H1 (cell line): ENCODE data around the gene CDKN2AIP. TPM values are rescaled to one million over a fixed set of nuclear protein-coding genes. Genes with fewer than 3 reads are reported as not detected.

Source experiments
- CTCF ChIA-PET: fragments of 300-600 bp; sonication (Branson Sonifier 250); formaldehyde crosslinking; loops from one replicate; lab custom pipeline; 2021; ENCODE audit not compliant: partially characterized antibody; lab: Charles Lee
- POLR2A ChIA-PET: fragments of 300-600 bp; sonication (Branson Sonifier 250); formaldehyde crosslinking; loops from one replicate; lab custom pipeline; 2021; ENCODE audit warnings: inconsistent platforms; ENCODE audit not compliant: partially characterized antibody; lab: Charles Lee
- DNase-seq, 2 experiments: peaks; one replicate each; pipeline versions ENCODE4 v3.0.0 to v3.0.0-alpha.2; 2010 to 2022; ENCODE audit warnings: low spot score in 2 of 2, low read depth in 1 of 2, mixed read lengths in 1 of 2
- FAIRE-seq: peaks from 2 replicates; lab custom pipeline; 2011; peaks lifted over from hg19 to GRCh38; lab: Jason Lieb, UNC
- H2AFZ ChIP-seq: 2 replicates; pipeline ENCODE4 v1.8.1; 2012; ENCODE audit warnings: low read length, inconsistent platforms
- H2AK5ac ChIP-seq: 2 replicates; pipeline ENCODE4 v1.6.1; 2013; ENCODE audit warnings: low read depth, low read length
- H2BK120ac ChIP-seq: replicated peaks from 2 replicates; pipeline ENCODE3; 2013; ENCODE audit warnings: low read depth, low read length, inconsistent platforms
- H2BK12ac ChIP-seq: 2 replicates; pipeline ENCODE4 v1.6.1; 2013; ENCODE audit warnings: low read depth, low read length
- H2BK15ac ChIP-seq: 2 replicates; pipeline ENCODE4 v1.6.1; 2013; ENCODE audit warnings: low read length
- H2BK20ac ChIP-seq: 2 replicates; pipeline ENCODE4 v1.6.1; 2013; ENCODE audit warnings: low read length
- H2BK5ac ChIP-seq: 2 replicates; pipeline ENCODE4 v1.6.1; 2013; ENCODE audit warnings: low read depth, low read length
- H3K14ac ChIP-seq: 2 replicates; pipeline ENCODE4 v1.6.1; 2013; ENCODE audit warnings: inconsistent platforms; ENCODE audit not compliant: insufficient read length
- H3K18ac ChIP-seq: 2 replicates; pipeline ENCODE4 v1.6.1; 2013; ENCODE audit warnings: low read length; ENCODE audit errors: extremely low read depth
- H3K23ac ChIP-seq: 2 replicates; pipeline ENCODE4 v1.6.1; 2013; ENCODE audit warnings: inconsistent platforms; ENCODE audit not compliant: insufficient read length
- H3K23me2 ChIP-seq: 2 replicates; pipeline ENCODE4 v1.6.1; 2013; ENCODE audit warnings: low read depth, low read length
- H3K27ac ChIP-seq: 2 replicates; pipeline ENCODE4 v1.6.1; 2011; ENCODE audit warnings: low read depth, low read length, inconsistent platforms
- H3K27me3 ChIP-seq, 4 experiments: replicated peaks in 1 of 4; 1 replicate in 1 of 4; 2 replicates in 3 of 4; pipeline versions ENCODE4 v1.6.1 to v1.8.1; 2011 to 2013; ENCODE audit warnings: low read length in 3 of 4, mild to moderate bottlenecking in 3 of 4, inconsistent platforms in 2 of 4, mixed read lengths in 2 of 4, moderate library complexity in 1 of 4; ENCODE audit not compliant: control insufficient read depth in 3 of 4, insufficient read depth in 3 of 4; ENCODE audit errors: extremely low read depth in 1 of 4
- H3K36me3 ChIP-seq, 4 experiments: 2 replicates each; pipeline versions ENCODE4 v1.6.1 to v1.8.1; 2011 to 2013; ENCODE audit warnings: mild to moderate bottlenecking in 4 of 4, low read length in 3 of 4, moderate library complexity in 2 of 4, control low read depth in 1 of 4, inconsistent platforms in 1 of 4; ENCODE audit not compliant: insufficient read depth in 4 of 4, control insufficient read depth in 2 of 4
- H3K4ac ChIP-seq: replicated peaks from 2 replicates; pipeline ENCODE3; 2013; ENCODE audit warnings: low read length, low read depth, mixed read lengths, inconsistent platforms; ENCODE audit not compliant: insufficient read length
- H3K4me1 ChIP-seq, 4 experiments: replicated peaks in 1 of 4; 1 replicate in 1 of 4; 2 replicates in 3 of 4; pipeline versions ENCODE4 v1.6.1 to v1.8.1; 2011 to 2013; ENCODE audit warnings: low read length in 3 of 4, inconsistent platforms in 2 of 4, mixed read lengths in 1 of 4; ENCODE audit not compliant: insufficient read depth in 4 of 4, control insufficient read depth in 3 of 4
- H3K4me2 ChIP-seq, 2 experiments: 2 replicates each; pipeline versions ENCODE4 v1.6.1 to v1.8.1; 2011 to 2013; ENCODE audit warnings: low read depth in 2 of 2, low read length in 2 of 2, control low read depth in 1 of 2, inconsistent platforms in 1 of 2, mild to moderate bottlenecking in 1 of 2; ENCODE audit not compliant: insufficient read depth in 1 of 2
- H3K4me3 ChIP-seq, 4 experiments: fragments of 200-600, 300-600 bp in 1 of 4; sonication (generic), shearing (Covaris generic), sonication (Bioruptor Twin) in 1 of 4; 2 replicates each; pipeline versions ENCODE4 v1.5.1 to v1.8.1; 2011 to 2016; ENCODE audit warnings: low read length in 4 of 4, low read depth in 3 of 4, control low read depth in 2 of 4, inconsistent platforms in 2 of 4, mild to moderate bottlenecking in 2 of 4, mixed read lengths in 1 of 4, moderate library complexity in 1 of 4; ENCODE audit not compliant: insufficient read depth in 2 of 4; ENCODE audit errors: extremely low read depth in 1 of 4
- H3K56ac ChIP-seq: replicated peaks from 2 replicates; pipeline ENCODE3; 2013; ENCODE audit warnings: low read depth, mild to moderate bottlenecking, mixed read lengths, low read length, inconsistent platforms; ENCODE audit not compliant: insufficient read length
- H3K79me1 ChIP-seq: 2 replicates; pipeline ENCODE4 v1.6.1; 2013; ENCODE audit warnings: low read depth, low read length, control low read depth
- H3K79me2 ChIP-seq, 2 experiments: 2 replicates each; pipeline versions ENCODE4 v1.6.1 to v1.8.1; 2012 to 2013; ENCODE audit warnings: low read length in 2 of 2, mild to moderate bottlenecking in 2 of 2, inconsistent platforms in 1 of 2; ENCODE audit not compliant: insufficient read depth in 2 of 2, control insufficient read depth in 1 of 2
- H3K9ac ChIP-seq, 4 experiments: replicated peaks in 1 of 4; 1 replicate in 1 of 4; 2 replicates in 3 of 4; pipeline versions ENCODE4 v1.6.1 to v1.8.1; 2011 to 2013; ENCODE audit warnings: low read depth in 3 of 4, low read length in 3 of 4, control low read depth in 2 of 4, mild to moderate bottlenecking in 2 of 4, moderate library complexity in 2 of 4, inconsistent platforms in 1 of 4; ENCODE audit errors: extremely low read depth in 1 of 4
- H3K9me3 ChIP-seq, 2 experiments: 2 replicates each; pipeline versions ENCODE4 v1.6.1 to v1.8.1; 2012 to 2013; ENCODE audit warnings: mild to moderate bottlenecking in 2 of 2, moderate library complexity in 2 of 2, control low read depth in 1 of 2, inconsistent platforms in 1 of 2, low read depth in 1 of 2, low read length in 1 of 2, mixed read lengths in 1 of 2; ENCODE audit not compliant: insufficient read depth in 2 of 2
- H4K20me1 ChIP-seq, 2 experiments: replicated peaks in 1 of 2; 2 replicates each; pipeline versions ENCODE3 to v1.8.1; 2011 to 2013; ENCODE audit warnings: inconsistent platforms in 2 of 2, low read length in 2 of 2, mild to moderate bottlenecking in 1 of 2; ENCODE audit not compliant: insufficient read depth in 2 of 2, control insufficient read depth in 1 of 2
- H4K5ac ChIP-seq: 2 replicates; pipeline ENCODE4 v1.6.1; 2013; ENCODE audit warnings: low read length, low read depth, mixed read lengths, inconsistent platforms; ENCODE audit not compliant: insufficient read length
- H4K8ac ChIP-seq: 2 replicates; pipeline ENCODE4 v1.8.0; 2013; ENCODE audit warnings: mild to moderate bottlenecking, moderate library complexity, low read length, inconsistent platforms; ENCODE audit not compliant: insufficient read depth; ENCODE audit errors: extremely low read depth
- H4K91ac ChIP-seq: replicated peaks from 2 replicates; pipeline ENCODE3; 2013; ENCODE audit warnings: low read length, mixed read lengths, inconsistent platforms; ENCODE audit not compliant: insufficient read length
- ATF2 ChIP-seq: IDR thresholded peaks from 2 replicates; pipeline ENCODE4 v1.6.1; 2012; ENCODE audit warnings: low read length, inconsistent platforms
- CHD1 ChIP-seq: IDR thresholded peaks from 2 replicates; pipeline ENCODE4 v1.6.1; 2012; ENCODE audit warnings: low read depth, low read length, improper control_type of control experiment
- EGR1 ChIP-seq: IDR thresholded peaks from 2 replicates; pipeline ENCODE4 v1.6.1; 2011; ENCODE audit warnings: low read depth, low read length, borderline replicate concordance
- EP300 ChIP-seq, 2 experiments: IDR thresholded peaks; 1 replicate in 1 of 2; 2 replicates in 1 of 2; pipeline ENCODE4 v1.6.1; 2011 to 2012; ENCODE audit warnings: low read depth in 2 of 2, low read length in 2 of 2, mild to moderate bottlenecking in 2 of 2, borderline replicate concordance in 1 of 2, inconsistent platforms in 1 of 2, moderate library complexity in 1 of 2
- GABPA ChIP-seq: IDR thresholded peaks from 2 replicates; pipeline ENCODE4 v1.6.1; 2011; ENCODE audit warnings: mild to moderate bottlenecking, low read length, moderate library complexity, borderline replicate concordance; ENCODE audit not compliant: insufficient read depth
- GTF2F1 ChIP-seq: IDR thresholded peaks from 2 replicates; pipeline ENCODE4 v1.6.1; 2012; ENCODE audit warnings: low read depth, low read length, improper control_type of control experiment, borderline replicate concordance
- JUN ChIP-seq: IDR thresholded peaks from 2 replicates; pipeline ENCODE4 v1.6.1; 2011; ENCODE audit warnings: low read depth, mild to moderate bottlenecking, improper control_type of control experiment, low read length
- MAFK ChIP-seq: IDR thresholded peaks from 2 replicates; pipeline ENCODE4 v1.6.1; 2012; ENCODE audit warnings: low read depth, mild to moderate bottlenecking, improper control_type of control experiment, low read length
- POU5F1 ChIP-seq: IDR thresholded peaks from 2 replicates; pipeline ENCODE4 v1.6.1; 2011; ENCODE audit warnings: low read depth, mild to moderate bottlenecking, low read length, moderate library complexity
- RNF2 ChIP-seq: fragments of 200-900, 300-1000 bp; sonication (generic); IDR thresholded peaks from 2 replicates; pipeline ENCODE4 v1.7.1; 2016; ENCODE audit warnings: borderline replicate concordance, low read depth, mild to moderate bottlenecking, antibody characterized with exemption, low read length; ENCODE audit not compliant: poor library complexity, severe bottlenecking; ENCODE audit errors: missing control alignments
- RXRA ChIP-seq: IDR thresholded peaks from 2 replicates; pipeline ENCODE4 v1.6.1; 2011; ENCODE audit warnings: low read depth, mild to moderate bottlenecking, low read length, moderate library complexity; ENCODE audit not compliant: insufficient read depth
- SIRT6 ChIP-seq: IDR thresholded peaks from one replicate; pipeline ENCODE4 v1.7.1; 2012; ENCODE audit warnings: low read length, inconsistent platforms
- WGBS, 2 experiments: shearing (Covaris generic) in 1 of 2; methylation state at CpG; one replicate each; pipeline versions ENCODE4 v1.1.6 to v1.1.7; 2013 to 2015; ENCODE audit warnings: low lambda C conversion rate in 2 of 2, mixed read lengths in 2 of 2, inconsistent platforms in 1 of 2, low coverage in 1 of 2, missing lambda C conversion rate in 1 of 2; ENCODE audit not compliant: insufficient replicate concordance in 2 of 2, insufficient coverage in 1 of 2, insufficient read length in 1 of 2; ENCODE audit errors: extremely low coverage in 1 of 2, missing lambda C conversion rate in 1 of 2; 5-methylcytosine and 5-hydroxymethylcytosine counted together
- polyA plus RNA-seq, 7 experiments: library from polyadenylated mRNA; depleted of rRNA in 3 of 7; stranded (reverse) in 5 of 7; unstranded in 2 of 7; fragments of >200 nt in 5 of 7; fragments of 200-250 nt in 2 of 7; gene quantifications; 1 replicate in 5 of 7; 2 replicates in 1 of 7; 4 replicates in 1 of 7; pipeline versions ENCODE4 v1.2.1 to v1.2.3, GENCODE V29; 2011 to 2013; ENCODE audit warnings: missing spikeins in 2 of 7, mixed read lengths in 2 of 7
- total RNA-seq: library from RNA; stranded (reverse); fragmentation: NEBNext Ultra II Directional; extraction: Animal tissue kit (Norgen Biotek cat#: 25700); gene quantifications from 2 replicates; pipeline ENCODE4 v1.2.1, GENCODE V29; 2021

The CDKN2AIP gene
- total and polyA plus RNA-seq, 2 of the 8 experiments (the other 6 are each of a cell fraction or from before 2014, with no cell fraction given): 6.0 to 14.0 TPM

- Histone ChIP-seq H2AFZ (no peak overlapping the region), H4K8ac (no peak overlapping the region), H3K27me3 (peaks cover 0 to 9% (median 2%) of the 10 kb centered on the region in 4 experiments; a peak in 5 of 7 replicates), H3K4me3 (no peak overlapping the region), H3K23me2 (peaks cover 7% of the 10 kb centered on the region; the same call in 1 of the 2 replicates), H2BK5ac (no peak overlapping the region), H3K27ac (no peak overlapping the region), H3K18ac (no peak overlapping the region), H3K9ac (no peak overlapping the region), H2BK15ac (no peak overlapping the region), H3K36me3 (no peaks in the 10 kb centered on the region), H3K79me2 (no peaks in the 10 kb centered on the region), H2BK12ac (no peak overlapping the region), H3K4me1 (peaks cover 0 to 5% (median under 1%) of the 10 kb centered on the region in 4 experiments; a peak in 3 of 7 replicates), H2BK20ac (no peak overlapping the region), H3K14ac (no peak overlapping the region), H3K9me3 (no peaks in the 10 kb centered on the region), H3K4me2 (no peak overlapping the region; a peak in 1 of 4 replicates), H2BK120ac (no peak overlapping the region), H4K20me1 (no peaks in the 10 kb centered on the region), H3K4ac (no peak overlapping the region), H3K79me1 (no peaks in the 10 kb centered on the region), H4K91ac (no peak overlapping the region), H3K23ac (no peak overlapping the region), H3K56ac (no peak overlapping the region), H4K5ac (no peak overlapping the region), H2AK5ac (no peak overlapping the region)
- CTCF ChIA-PET: interaction anchor here (0.5 to 1.8 kb wide), 6 partner anchors 8 to 470 kb away, joined by 3 to 9 read pairs (median 4); no protein-coding TSS in a partner anchor
- DNase-seq (no peak), FAIRE-seq (no peak)
- 92% methylated on average over 12 of the region's 12 CpGs; no CpG with 5 or more reads in 1 of the 2 experiments for WGBS, 2 experiments
- POLR2A ChIA-PET: interaction anchor here (1.1 kb wide), 1 partner anchor 10 kb away, joined by 3 read pairs; no protein-coding TSS in a partner anchor
- no peak for TF ChIP-seq MAFK
- TF ChIP-seq SIRT6: no peak
- no peak for TF ChIP-seq ATF2
- TF ChIP-seq RXRA: no peak
- TF ChIP-seq GABPA: no peak
- no peak for TF ChIP-seq GTF2F1
- TF ChIP-seq RNF2: no peak
- no peak for TF ChIP-seq POU5F1
- no peak for TF ChIP-seq EP300 (IDR thresholded peaks at IDR 0.05; ENCODE audit: borderline replicate concordance in 1 of 2, low read depth in 2 of 2, low read length in 2 of 2)
- TF ChIP-seq EGR1: no peak
- no peak for TF ChIP-seq CHD1
- TF ChIP-seq JUN: no peak
Observed at GRCh38 chr4:183399616-183400015, 44.8 kb upstream of the CDKN2AIP start.
